D721Med (cell line): ENCODE data around the gene MUC21.
"Not testable (repeated sequence)": the region's sequence is repeated elsewhere in the genome, so short reads cannot be mapped to it uniquely, and the experiment has no call there.

Experiments
- DNase-seq: peaks from one replicate; pipeline ENCODE4 v3.0.0; 2011; ENCODE audit warnings: low spot score; ENCODE audit not compliant: insufficient read length
- FAIRE-seq: peaks from 2 replicates; lab custom pipeline; 2011; peaks lifted over from hg19 to GRCh38; lab: Jason Lieb, UNC
- TF ChIP-seq, protein P1 (sequence below): IDR thresholded peaks from 2 replicates; pipeline ENCODE4 v1.5.1; 2012; ENCODE audit warnings: mild to moderate bottlenecking, control low read depth; ENCODE audit not compliant: insufficient read depth; ENCODE audit errors: missing control alignments

The MUC21 gene

GRCh38 chr6:31020057-31020456, 36.5 kb downstream of the MUC21 start:
- DNase-seq (no peak), FAIRE-seq (no peak)

DNA sequence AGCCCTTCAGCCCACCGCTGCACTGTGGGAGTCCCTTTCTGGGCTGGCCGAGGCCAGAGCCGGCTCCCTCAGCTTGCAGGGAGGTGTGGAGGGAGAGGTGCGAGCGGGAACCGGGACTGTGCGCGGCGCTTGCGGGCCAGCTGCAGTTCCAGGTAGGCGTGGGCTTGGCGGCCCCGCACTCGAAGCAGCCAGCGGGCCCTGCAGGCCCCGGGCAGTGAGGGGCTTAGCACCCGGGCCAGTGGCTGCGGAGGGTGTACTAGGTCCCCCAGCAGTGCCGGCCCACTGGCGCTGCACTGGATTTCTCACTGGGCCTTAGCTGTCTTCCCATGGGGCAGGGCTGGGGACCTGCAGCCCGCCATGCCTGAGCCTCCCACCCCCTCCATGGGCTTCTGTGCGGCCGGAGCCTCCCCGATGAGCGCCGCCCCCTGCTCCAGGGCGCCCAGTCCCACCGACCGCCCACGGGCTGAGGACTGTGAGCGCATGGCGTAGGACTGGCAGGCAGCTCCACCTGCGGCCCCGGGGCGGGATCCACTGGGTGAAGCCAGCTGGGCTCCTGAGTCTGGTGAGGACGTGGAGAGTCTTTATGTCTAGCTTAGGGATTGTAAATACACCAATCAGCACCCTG, 37.2 kb downstream of the MUC21 start:
- FAIRE-seq, DNase-seq: not testable (repeated sequence)

More at GRCh38 chr6:31020057-31020456, 36.5 kb downstream of the MUC21 start:
- TF ChIP-seq, protein P1, sequence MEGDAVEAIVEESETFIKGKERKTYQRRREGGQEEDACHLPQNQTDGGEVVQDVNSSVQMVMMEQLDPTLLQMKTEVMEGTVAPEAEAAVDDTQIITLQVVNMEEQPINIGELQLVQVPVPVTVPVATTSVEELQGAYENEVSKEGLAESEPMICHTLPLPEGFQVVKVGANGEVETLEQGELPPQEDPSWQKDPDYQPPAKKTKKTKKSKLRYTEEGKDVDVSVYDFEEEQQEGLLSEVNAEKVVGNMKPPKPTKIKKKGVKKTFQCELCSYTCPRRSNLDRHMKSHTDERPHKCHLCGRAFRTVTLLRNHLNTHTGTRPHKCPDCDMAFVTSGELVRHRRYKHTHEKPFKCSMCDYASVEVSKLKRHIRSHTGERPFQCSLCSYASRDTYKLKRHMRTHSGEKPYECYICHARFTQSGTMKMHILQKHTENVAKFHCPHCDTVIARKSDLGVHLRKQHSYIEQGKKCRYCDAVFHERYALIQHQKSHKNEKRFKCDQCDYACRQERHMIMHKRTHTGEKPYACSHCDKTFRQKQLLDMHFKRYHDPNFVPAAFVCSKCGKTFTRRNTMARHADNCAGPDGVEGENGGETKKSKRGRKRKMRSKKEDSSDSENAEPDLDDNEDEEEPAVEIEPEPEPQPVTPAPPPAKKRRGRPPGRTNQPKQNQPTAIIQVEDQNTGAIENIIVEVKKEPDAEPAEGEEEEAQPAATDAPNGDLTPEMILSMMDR = no peak

- DNase-seq, FAIRE-seq: not testable (repeated sequence)
Measured at GRCh38 chr6:31021705-31022531, 38.4 kb downstream of the MUC21 start.

DNA sequence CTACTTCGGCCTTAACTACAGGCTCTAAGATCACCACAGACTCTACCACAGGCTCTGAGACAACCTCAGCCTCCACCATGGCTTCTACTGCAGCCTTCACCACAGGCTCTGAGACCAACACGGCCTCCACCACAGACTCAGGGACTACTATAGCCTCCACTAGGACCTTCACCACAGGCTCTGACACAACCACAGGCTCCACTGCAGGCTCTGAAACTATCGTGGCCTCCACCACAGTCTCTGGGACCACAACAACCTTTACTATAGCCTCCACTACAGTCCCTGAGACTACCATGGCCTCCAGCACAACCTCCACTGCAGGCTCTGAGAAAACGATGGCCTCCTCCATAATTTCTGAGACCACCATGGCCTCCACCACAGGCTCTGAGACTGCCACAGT, 42.1 kb downstream of the MUC21 start:
- FAIRE-seq = no peak

GRCh38 chr6:31031095-31031494, 47.6 kb downstream of the MUC21 start:
- TF ChIP-seq, protein P1 = no peak
- no peak for DNase-seq

More for the DNA sequence above, 42.1 kb downstream of the MUC21 start:
- DNase-seq = no peak
- TF ChIP-seq, protein P1 = no peak

GRCh38 chr6:31033075-31033474, 49.6 kb downstream of the MUC21 start:
- DNase-seq (no peak), FAIRE-seq (no peak)
- TF ChIP-seq, protein P1 = no peak

More at GRCh38 chr6:31031095-31031494, 47.6 kb downstream of the MUC21 start:
- no peak for FAIRE-seq

DNA sequence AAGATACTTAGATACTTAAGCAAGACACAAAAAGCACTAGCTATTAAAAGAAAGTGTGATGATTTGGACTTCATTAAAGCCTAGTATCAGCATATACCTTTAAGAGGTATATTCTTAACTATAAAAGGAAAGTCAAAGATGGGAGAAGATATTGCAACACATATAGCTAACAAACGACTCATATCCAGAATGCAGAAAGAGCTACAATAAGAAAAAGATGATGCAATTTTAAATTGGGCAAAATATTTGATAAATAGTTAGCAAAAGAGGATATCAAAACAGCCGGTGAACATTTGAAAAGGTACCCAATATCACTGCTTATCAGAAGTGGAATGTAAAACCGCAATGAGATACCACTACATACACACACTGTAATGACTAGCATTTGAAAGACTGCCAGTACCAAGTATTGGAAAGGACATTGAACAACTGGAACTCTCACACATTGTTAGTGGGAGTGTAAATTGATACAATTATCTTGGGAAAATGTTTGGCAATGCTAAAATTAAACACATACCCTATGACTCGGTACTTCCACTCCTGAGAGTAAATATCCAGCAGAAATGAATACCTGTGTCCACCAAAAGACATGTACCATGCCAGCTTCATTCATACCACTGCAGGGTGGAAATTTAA, 52.5 kb downstream of the MUC21 start:
- TF ChIP-seq, protein P1 = no peak
- no peak for DNase-seq
- no peak for FAIRE-seq

DNA sequence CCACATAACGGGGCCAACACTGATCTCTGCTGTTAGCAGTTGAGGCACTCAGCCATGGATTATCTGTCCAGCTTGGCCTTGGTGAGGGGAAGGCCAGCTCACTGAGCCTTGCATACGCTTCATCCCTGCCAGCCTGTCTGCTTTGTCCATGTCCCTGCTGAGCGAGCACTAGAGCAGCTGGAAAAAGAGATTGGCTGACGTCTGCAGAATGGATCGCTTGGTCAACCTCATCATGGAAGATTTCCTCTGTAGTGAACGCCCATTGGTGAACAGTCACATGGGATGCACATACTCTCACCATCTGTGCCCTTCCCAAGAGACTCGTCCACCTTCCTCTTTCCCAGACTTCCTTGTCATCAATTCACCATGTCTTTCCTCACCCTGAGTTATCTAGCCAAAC, 53.7 kb downstream of the MUC21 start:
- DNase-seq (no peak), FAIRE-seq (no peak)
- TF ChIP-seq, protein P1 = no peak
